HepG2 (cell line): Measurements from ENCODE around the gene CHST14. TPM values are rescaled to one million over a fixed set of nuclear protein-coding genes. Genes with fewer than 3 reads are reported as not detected.

ENCODE experiments used
- BHLHE40 ChIP-seq: IDR thresholded peaks from 2 replicates; pipeline ENCODE4 v1.6.1; 2011; ENCODE audit warnings: low read length, improper control_type of control experiment
- CCDC6 ChIP-seq: sonication (generic); formaldehyde crosslinking; IDR thresholded peaks from 2 replicates; pipeline ENCODE4 v1.8.1; 2022; ENCODE audit warnings: mild to moderate bottlenecking, missing genetic modification reagents, moderate library complexity
- HMG20B ChIP-seq: conservative IDR thresholded peaks from 2 replicates; pipeline ENCODE4 v1.6.1; 2016; ENCODE audit warnings: missing genetic modification reagents, missing compliant biosample characterization
- JARID2 ChIP-seq: sonication (generic); formaldehyde crosslinking; IDR thresholded peaks from 2 replicates; pipeline ENCODE4 v1.8.1; 2023; ENCODE audit warnings: missing genetic modification reagents, inconsistent platforms; ENCODE audit not compliant: insufficient replicate concordance
- MIER2 ChIP-seq: IDR thresholded peaks from 2 replicates; pipeline ENCODE4 v1.6.1; 2016; ENCODE audit warnings: missing biosample characterization, missing genetic modification reagents
- PCBP2 ChIP-seq: fragments of 200-400 bp; formaldehyde crosslinking; optimal IDR thresholded peaks from 2 replicates; pipeline ENCODE3; 2018; ENCODE audit warnings: low read length, low read depth; ENCODE audit not compliant: poor library complexity, severe bottlenecking
- RARA ChIP-seq: IDR thresholded peaks from 2 replicates; pipeline ENCODE4 v1.6.1; 2016; ENCODE audit warnings: missing genetic modification reagents, missing compliant biosample characterization
- SOX5 ChIP-seq: IDR thresholded peaks from 2 replicates; pipeline ENCODE4 v1.6.1; 2016; ENCODE audit warnings: borderline replicate concordance
- TP53 ChIP-seq: sonication (generic); formaldehyde crosslinking; conservative IDR thresholded peaks from 2 replicates; pipeline ENCODE4 v1.4.0; 2020; ENCODE audit warnings: missing genetic modification reagents
- ZBTB20 ChIP-seq: sonication (generic); formaldehyde crosslinking; IDR thresholded peaks from 2 replicates; pipeline ENCODE4 v1.8.1; 2023; ENCODE audit warnings: missing genetic modification reagents, low read depth, mild to moderate bottlenecking, borderline replicate concordance
- ZFP36L2 ChIP-seq: sonication (generic); formaldehyde crosslinking; IDR thresholded peaks from 2 replicates; pipeline ENCODE4 v1.4.0; 2020; ENCODE audit warnings: missing genetic modification reagents
- ZNF225 ChIP-seq: sonication (generic); formaldehyde crosslinking; IDR thresholded peaks from 2 replicates; pipeline ENCODE4 v1.4.0; 2020; ENCODE audit warnings: mild to moderate bottlenecking, missing genetic modification reagents
- ZNF253 ChIP-seq: sonication (generic); formaldehyde crosslinking; IDR thresholded peaks from 2 replicates; pipeline ENCODE4 v1.8.0; 2022; ENCODE audit warnings: mild to moderate bottlenecking, missing genetic modification reagents, borderline replicate concordance
- ZNF619 ChIP-seq: sonication (generic); formaldehyde crosslinking; IDR thresholded peaks from 2 replicates; pipeline ENCODE4 v1.4.0; 2020; ENCODE audit warnings: mild to moderate bottlenecking, missing genetic modification reagents
- ZNF660 ChIP-seq: sonication (generic); formaldehyde crosslinking; IDR thresholded peaks from 2 replicates; pipeline ENCODE4 v1.5.1; 2020; ENCODE audit warnings: mild to moderate bottlenecking, low read depth, missing genetic modification reagents, borderline replicate concordance
- ZNF83 ChIP-seq: sonication (generic); formaldehyde crosslinking; IDR thresholded peaks from 2 replicates; pipeline ENCODE4 v1.4.0; 2020; ENCODE audit warnings: missing genetic modification reagents, mild to moderate bottlenecking, borderline replicate concordance
- polyA plus RNA-seq, 8 experiments: library from polyadenylated mRNA; depleted of rRNA in 3 of 8; stranded (reverse) in 7 of 8; unstranded in 1 of 8; fragments of >200 nt; fragmentation: Illumina TruSeq in 4 of 8; extraction: Trizol in 4 of 8; gene quantifications; 2 replicates each; pipeline versions ENCODE4 v1.2.1 to v1.2.3, GENCODE V29; 2011 to 2016; ENCODE audit warnings: low read depth in 4 of 8, missing spikeins in 1 of 8, mixed read lengths in 1 of 8; ENCODE audit not compliant: insufficient read depth in 1 of 8
- total RNA-seq, 5 experiments: library from RNA; depleted of rRNA; stranded (reverse); fragments of >200 nt; fragmentation: Illumina TruSeq; extraction: Trizol; gene quantifications; 2 replicates each; pipeline ENCODE4 v1.2.3, GENCODE V29; 2016; ENCODE audit warnings: low read depth in 1 of 5
- TF ChIP-seq, protein P1 (sequence below): sonication (generic); formaldehyde crosslinking; IDR thresholded peaks from 2 replicates; pipeline ENCODE4 v1.4.0; 2020; ENCODE audit warnings: missing genetic modification reagents
- TF ChIP-seq, protein P2 (sequence below): IDR thresholded peaks from 2 replicates; pipeline ENCODE4 v1.6.1; 2016; ENCODE audit warnings: missing compliant biosample characterization, missing genetic modification reagents, borderline replicate concordance
- TF ChIP-seq, protein P3 (sequence below): sonication (generic); formaldehyde crosslinking; conservative IDR thresholded peaks from 2 replicates; pipeline ENCODE4 v1.4.0; 2020; ENCODE audit warnings: mild to moderate bottlenecking, missing genetic modification reagents, moderate library complexity
- TF ChIP-seq, protein P4 (sequence below): sonication (generic); formaldehyde crosslinking; IDR thresholded peaks from 2 replicates; pipeline ENCODE4 v1.4.0; 2020; ENCODE audit warnings: missing genetic modification reagents

Gene CHST14
- total and polyA plus RNA-seq, 2 of the 13 experiments (the other 11 are each of a cell fraction or from before 2014, with no cell fraction given), result 8.9 to 12.4 TPM

DNA sequence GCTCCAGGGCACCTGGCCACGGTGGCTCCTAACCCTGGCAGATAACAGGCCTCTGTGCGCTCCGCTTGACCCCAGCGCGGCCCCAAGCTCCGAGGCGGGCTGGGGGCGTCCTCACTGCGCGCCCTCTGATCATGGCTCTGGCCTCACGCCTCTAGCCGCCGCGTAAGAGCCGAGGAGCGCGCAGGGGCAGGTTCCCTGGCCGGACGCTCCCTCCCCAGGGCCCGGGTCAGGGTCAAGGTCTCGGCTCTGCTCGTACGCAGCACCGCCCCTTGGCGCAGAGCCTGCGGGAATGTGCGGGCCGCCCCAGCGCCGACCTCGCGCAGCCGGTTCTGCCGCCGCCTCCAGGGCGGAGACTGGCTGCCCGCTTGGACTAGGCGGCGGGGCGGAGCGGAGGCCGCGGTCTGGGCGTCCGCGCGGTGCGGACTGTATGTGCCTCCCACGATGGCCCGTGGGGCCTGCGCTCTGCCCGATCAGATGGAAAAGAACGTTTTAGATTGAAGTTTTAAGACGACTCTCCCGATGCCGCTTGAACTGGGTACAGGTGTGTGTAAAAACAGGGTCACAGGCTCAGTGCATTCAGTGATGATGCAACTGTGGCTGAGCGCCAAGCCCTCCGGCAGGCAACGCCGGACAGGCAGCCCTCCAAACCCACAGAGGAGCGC lies 40.8 kb downstream of the CHST14 start (continued):
- TF ChIP-seq ZNF619 (CRISPR knock-in tag), result peak; percentile 49; the same call in 1 of the 2 replicates
- no peak for TF ChIP-seq ZNF83
- TF ChIP-seq, protein P1, sequence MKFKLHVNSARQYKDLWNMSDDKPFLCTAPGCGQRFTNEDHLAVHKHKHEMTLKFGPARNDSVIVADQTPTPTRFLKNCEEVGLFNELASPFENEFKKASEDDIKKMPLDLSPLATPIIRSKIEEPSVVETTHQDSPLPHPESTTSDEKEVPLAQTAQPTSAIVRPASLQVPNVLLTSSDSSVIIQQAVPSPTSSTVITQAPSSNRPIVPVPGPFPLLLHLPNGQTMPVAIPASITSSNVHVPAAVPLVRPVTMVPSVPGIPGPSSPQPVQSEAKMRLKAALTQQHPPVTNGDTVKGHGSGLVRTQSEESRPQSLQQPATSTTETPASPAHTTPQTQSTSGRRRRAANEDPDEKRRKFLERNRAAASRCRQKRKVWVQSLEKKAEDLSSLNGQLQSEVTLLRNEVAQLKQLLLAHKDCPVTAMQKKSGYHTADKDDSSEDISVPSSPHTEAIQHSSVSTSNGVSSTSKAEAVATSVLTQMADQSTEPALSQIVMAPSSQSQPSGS (CRISPR knock-in tag), result 0 out of 2 replicates have a peak, but pooled peaks have one; percentile 55
- TF ChIP-seq BHLHE40, result no peak
- no peak for TF ChIP-seq JARID2 (CRISPR knock-in tag)
- TF ChIP-seq ZFP36L2 (CRISPR knock-in tag), result no peak
- peak; percentile 94 for TF ChIP-seq CCDC6 (CRISPR knock-in tag)
- TF ChIP-seq ZNF660 (CRISPR knock-in tag), result no peak
- TF ChIP-seq ZBTB20 (CRISPR knock-in tag), result peak; percentile 44
- 0 out of 2 replicates have a peak, but pooled peaks have one; percentile 35 for TF ChIP-seq HMG20B (CRISPR knock-in tag)
- no peak for TF ChIP-seq MIER2 (CRISPR knock-in tag)
- TF ChIP-seq ZNF253 (CRISPR knock-in tag), result no peak
- peak; percentile 70; the same call in 1 of the 2 replicates for TF ChIP-seq SOX5 (CRISPR knock-in tag)
- TF ChIP-seq TP53 (CRISPR knock-in tag), result no peak
- TF ChIP-seq, protein P2, sequence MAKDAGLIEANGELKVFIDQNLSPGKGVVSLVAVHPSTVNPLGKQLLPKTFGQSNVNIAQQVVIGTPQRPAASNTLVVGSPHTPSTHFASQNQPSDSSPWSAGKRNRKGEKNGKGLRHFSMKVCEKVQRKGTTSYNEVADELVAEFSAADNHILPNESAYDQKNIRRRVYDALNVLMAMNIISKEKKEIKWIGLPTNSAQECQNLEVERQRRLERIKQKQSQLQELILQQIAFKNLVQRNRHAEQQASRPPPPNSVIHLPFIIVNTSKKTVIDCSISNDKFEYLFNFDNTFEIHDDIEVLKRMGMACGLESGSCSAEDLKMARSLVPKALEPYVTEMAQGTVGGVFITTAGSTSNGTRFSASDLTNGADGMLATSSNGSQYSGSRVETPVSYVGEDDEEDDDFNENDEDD (CRISPR knock-in tag), result peak; percentile 77; the same call in 1 of the 2 replicates
- TF ChIP-seq RARA (CRISPR knock-in tag), result peak; percentile 98
- TF ChIP-seq ZNF225 (CRISPR knock-in tag), result no peak
- no peak for TF ChIP-seq PCBP2
- TF ChIP-seq, protein P3, sequence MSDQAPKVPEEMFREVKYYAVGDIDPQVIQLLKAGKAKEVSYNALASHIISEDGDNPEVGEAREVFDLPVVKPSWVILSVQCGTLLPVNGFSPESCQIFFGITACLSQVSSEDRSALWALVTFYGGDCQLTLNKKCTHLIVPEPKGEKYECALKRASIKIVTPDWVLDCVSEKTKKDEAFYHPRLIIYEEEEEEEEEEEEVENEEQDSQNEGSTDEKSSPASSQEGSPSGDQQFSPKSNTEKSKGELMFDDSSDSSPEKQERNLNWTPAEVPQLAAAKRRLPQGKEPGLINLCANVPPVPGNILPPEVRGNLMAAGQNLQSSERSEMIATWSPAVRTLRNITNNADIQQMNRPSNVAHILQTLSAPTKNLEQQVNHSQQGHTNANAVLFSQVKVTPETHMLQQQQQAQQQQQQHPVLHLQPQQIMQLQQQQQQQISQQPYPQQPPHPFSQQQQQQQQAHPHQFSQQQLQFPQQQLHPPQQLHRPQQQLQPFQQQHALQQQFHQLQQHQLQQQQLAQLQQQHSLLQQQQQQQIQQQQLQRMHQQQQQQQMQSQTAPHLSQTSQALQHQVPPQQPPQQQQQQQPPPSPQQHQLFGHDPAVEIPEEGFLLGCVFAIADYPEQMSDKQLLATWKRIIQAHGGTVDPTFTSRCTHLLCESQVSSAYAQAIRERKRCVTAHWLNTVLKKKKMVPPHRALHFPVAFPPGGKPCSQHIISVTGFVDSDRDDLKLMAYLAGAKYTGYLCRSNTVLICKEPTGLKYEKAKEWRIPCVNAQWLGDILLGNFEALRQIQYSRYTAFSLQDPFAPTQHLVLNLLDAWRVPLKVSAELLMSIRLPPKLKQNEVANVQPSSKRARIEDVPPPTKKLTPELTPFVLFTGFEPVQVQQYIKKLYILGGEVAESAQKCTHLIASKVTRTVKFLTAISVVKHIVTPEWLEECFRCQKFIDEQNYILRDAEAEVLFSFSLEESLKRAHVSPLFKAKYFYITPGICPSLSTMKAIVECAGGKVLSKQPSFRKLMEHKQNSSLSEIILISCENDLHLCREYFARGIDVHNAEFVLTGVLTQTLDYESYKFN (CRISPR knock-in tag), result peak; percentile 74
- TF ChIP-seq, protein P4, sequence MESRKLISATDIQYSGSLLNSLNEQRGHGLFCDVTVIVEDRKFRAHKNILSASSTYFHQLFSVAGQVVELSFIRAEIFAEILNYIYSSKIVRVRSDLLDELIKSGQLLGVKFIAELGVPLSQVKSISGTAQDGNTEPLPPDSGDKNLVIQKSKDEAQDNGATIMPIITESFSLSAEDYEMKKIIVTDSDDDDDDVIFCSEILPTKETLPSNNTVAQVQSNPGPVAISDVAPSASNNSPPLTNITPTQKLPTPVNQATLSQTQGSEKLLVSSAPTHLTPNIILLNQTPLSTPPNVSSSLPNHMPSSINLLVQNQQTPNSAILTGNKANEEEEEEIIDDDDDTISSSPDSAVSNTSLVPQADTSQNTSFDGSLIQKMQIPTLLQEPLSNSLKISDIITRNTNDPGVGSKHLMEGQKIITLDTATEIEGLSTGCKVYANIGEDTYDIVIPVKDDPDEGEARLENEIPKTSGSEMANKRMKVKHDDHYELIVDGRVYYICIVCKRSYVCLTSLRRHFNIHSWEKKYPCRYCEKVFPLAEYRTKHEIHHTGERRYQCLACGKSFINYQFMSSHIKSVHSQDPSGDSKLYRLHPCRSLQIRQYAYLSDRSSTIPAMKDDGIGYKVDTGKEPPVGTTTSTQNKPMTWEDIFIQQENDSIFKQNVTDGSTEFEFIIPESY, result no peak; the same call in 1 of the 2 replicates
